HG03439 (cell line): ENCODE data around the gene CD8B2.
"Not testable (repeated sequence)": the region's sequence is repeated elsewhere in the genome, so short reads cannot be mapped to it uniquely, and the experiment has no call there.

ENCODE experiments used
- ATAC-seq: cut with Tn5 transposase; IDR thresholded peaks from one replicate; pipeline ENCODE4 v1.9.1; 2021; ENCODE audit warnings: mild to moderate bottlenecking, moderate library complexity; ENCODE audit not compliant: unreplicated experiment

Gene CD8B2

DNA sequence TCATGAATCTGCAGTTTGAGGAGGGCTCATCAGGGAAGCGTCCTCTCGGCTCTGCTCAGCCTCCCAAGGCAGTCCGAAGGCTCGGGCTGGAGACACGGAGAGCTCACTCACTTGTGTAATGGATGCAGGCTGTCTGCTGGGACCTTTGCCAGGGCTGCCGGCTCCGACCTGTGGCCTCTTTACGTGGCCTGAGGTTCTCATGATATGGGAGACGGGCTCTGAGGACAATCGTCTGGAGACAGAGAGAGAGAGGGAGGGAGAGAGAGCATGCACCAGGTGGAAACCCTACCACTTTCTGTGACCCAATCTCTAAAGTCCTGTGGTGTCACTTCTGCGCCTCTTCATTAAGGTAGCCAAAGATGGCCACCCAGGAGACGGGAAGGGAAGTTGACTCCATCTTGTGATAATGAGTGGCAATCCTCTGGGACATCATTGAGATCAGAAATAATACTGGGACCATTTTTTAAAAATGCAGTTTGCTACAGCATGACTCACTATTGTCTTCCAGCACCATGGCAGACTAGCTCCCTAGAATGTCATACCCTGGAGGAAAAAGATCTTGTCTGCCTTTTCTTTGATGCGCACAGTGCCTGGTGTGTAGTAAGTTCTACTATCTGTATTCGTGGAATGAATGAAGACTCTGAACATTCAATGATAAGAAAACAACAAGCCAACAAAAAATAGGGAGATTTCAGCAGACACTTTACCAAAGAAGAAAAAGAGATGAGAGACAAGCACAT lies 60.2 kb downstream of the CD8B2 start:
- ATAC-seq = no peak

DNA sequence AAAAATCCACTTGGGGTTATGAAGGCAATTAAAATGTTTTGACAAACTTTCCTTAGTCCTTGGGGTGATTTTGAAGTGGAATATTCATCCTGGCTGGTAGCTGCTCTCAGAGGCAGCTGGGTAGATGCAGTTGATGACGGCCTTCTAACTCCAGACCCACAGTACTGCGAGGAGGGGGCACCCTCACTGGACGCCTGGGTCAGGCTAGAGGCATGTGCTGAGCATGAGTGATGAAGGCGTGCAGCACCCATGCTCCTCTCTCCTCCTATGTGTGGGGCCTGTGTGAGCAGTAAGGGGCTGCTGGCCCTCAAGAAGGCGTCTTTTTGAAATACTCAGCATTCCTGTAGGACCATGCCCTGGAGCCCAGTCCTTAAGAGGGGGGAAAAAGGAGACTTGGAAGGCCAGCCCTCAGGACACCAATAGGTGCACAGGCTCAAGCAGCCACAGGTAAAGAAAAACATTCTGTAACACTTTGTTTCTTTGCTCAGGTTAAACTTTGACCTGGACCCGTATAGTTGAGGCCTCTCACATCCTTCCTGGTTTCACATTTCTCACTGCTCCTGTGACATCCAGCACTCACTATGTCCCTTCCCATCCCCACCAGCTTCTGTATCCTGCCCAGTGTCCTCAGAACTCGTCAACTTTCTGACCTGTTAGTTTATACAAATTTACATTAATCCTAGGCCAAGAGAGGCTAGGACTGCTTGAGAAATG lies 64.4 kb downstream of the CD8B2 start:
- no peak for ATAC-seq

DNA sequence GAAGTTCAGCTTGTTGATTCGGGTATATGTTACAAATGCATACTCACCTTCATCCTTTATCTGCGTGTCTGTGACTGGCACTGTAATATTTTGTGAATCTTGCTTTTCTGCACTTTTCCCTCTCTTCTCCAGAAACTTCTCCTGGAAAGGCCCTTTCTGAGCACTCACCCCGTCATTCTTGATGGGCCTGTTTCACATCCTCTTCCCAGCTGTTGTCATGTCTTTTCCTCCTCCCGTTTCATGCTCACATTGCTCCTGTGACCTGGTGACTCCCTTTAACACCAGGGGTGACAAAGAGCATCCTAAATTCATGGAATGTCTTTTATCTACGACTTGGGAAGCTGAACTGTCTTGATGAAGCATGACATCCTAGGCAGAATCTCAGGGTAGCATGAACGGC lies 65.8 kb downstream of the CD8B2 start:
- ATAC-seq = no peak

DNA sequence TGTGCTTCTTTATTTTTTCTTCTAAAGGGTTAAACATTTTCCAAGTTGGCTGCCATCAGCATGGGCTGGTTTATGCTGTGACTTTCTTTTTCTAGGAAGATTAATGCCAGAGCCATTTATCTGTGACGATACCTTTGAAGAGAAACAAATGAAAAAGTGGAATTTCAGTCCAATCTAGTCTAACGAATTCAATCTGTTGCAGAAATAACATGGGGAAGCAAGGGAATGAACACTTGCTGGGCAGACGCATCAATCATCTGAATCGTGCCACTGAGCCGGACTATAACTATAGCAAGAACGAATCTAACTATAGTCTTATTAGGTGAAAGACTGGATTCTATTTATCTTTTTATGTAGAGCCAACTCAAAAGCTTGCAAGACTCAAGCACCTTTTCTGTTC lies 66.2 kb downstream of the CD8B2 start:
- ATAC-seq = no peak

DNA sequence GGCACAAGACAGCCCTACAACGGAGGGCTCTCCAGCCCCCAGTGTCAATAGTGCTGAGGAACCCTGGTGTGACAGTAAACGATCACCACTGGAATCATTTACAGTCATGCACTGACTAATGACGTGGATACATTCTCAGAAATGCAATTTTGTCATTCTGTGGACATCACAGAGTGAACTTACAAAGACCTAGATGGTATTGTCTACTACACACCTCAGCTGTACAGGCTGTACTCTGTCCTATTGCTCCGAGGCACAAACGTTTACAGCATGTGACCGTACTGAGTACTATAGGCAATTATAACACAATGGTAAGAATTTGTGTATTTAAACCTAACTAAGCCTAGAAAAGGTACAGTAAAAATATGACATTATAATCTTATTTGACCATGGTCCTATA lies 67.2 kb downstream of the CD8B2 start:
- ATAC-seq = no peak

DNA sequence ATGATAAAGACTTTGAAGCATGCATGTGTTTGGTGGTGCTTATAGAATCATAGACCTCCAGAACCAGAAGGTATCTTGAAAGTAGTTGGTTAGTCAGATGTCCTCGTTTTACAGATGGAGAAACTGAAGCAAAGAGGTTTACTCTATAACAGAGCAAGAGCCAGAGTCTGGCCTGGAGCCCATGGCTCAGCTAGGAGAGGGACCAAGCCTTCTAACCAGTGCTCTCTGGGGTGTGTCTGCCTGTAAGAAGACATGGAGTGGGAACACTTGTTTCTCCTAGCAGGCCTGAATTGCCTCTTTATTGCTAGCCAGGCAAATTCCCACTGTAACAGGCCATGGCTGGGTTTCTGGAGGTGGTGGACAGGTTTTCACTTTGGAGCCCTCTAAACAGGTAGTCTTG lies 67.9 kb downstream of the CD8B2 start:
- no peak for ATAC-seq

DNA sequence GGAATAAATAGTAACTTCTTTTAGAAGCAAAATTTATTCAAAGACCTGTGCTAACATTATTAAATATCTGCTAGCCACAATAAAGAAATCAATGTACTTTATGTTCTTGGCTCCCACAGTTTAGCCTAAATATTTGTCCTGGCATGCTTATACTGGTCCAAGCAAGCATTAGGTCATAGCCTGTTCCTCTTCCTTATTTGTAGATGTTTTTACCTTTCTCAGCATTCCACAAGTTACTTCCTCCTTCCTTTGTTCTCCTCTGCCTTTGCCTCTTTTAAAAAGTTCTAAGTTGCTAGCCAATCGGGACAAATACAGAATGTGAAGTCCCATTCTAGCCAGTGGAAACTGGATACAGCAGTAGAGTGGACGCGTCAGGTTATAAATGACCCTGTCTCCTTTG lies 72.6 kb downstream of the CD8B2 start:
- ATAC-seq = not testable (repeated sequence)

DNA sequence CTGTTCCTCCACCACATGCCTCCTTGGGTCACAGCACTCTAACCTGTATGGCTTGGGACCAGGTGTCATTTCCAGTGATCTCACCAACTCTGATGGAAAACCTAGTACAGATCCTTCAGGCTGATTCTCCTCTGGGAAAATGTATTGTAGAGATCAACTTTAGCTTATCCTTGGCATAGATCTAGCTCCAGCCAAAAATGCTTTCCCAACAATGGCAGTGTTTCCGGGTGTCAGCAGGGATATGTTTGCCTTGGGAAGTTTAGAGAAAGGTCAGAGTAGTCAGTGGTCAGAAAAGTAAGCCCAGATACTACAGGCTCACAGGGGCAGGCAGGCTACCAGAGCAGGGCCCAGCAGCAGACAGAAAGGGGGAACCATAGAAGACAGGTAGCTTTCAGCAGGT lies 73.6 kb downstream of the CD8B2 start:
- ATAC-seq = no peak

DNA sequence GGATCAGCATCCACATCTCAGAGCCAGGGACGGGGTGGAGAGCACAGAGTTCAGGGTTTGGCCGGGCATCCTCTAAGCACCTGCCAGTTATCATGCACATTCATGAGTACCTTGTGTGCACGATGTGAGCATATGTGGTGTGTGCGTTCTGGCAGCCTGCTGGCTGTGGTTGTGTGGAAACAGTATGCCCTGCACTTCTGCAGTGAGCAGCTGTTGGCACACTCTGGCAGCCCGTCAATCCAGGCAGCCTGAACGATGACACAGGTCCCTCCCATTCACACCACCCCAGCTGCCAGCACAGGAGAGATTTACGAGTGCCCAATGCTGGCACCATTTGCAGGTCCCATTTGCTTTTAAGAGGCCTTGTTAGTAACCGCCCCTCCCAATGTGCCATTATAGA lies 74.2 kb downstream of the CD8B2 start:
- no peak for ATAC-seq

DNA sequence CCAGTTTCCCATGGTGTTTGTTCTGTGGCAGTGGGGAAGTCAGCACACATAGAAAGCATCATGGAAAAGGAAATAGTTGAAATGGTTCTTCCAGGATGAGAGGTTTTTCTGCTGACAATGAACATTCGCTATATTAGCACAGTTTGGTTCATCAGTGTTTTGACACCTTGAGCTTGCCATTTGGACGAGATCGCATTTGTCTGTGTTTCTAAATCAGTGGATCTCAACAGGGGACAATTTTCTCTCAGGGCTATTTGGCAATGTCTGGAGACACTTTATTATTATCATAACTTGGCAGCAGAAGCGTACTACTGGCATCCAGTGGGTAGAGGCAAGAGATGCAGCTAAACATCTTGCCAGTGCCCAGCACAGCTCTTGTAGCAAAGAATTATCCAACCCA lies 74.6 kb downstream of the CD8B2 start:
- ATAC-seq = no peak

DNA sequence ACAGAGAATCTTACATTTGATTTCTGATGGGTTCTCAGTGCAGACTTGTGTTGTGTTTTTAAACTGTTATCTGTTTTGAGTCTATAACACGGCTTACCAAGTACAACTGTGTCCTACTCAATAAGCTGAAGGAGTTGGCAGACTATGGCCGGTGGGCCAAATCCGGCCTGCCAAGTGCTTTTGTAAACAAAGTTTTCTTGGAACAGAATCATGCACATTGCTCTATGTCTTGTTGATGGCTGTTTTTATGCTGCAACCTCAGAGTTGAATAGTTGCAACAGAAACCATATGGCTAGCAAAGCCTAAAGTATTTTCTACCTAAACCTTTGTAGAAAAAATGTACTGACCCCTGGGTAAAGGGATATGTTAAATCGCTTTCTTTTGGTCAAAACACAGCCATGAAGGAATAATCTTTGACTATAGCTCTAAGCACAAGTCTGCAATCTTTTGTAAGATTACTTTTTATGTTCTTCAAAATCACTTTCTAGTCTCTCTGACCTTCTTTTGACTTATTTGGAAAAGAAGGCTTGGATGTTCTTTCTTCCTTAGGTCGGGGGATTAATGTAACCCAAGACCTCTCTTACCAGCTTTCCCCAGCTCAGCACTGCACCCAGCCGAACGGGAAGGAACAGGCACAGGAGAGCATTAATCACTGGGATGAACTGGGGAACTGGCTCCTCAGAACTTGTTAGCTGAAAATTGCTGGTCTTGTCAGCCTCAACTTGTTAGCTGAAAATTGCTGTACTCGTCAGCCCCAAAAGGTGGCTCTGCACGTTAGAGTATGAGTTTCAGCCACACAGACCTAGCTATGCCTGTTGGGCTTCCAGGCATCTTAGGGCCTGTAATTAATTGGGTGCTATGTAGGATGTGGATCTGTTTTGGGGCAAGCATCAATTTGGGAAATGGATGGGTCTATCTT lies 75.4 kb downstream of the CD8B2 start:
- ATAC-seq = no peak

DNA sequence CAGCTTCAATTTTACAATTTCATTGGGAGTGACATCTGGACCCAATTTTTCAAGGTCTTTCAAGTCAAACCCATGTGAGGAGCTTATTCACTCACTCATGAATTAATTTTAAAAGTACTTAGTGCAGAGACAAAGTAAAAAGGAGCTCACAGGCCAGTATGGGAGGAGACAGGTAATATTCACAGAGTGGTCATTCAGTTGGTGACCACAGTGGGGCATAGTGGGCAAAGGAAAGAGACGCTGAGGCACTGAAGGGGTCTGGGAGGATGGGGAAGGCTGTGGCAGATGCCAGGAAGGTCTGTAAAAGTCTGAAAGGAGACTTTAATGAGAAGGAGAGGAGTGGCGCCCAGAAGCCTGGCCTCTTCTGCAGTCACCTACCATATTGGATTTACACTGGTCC lies 76.0 kb downstream of the CD8B2 start:
- no peak for ATAC-seq

DNA sequence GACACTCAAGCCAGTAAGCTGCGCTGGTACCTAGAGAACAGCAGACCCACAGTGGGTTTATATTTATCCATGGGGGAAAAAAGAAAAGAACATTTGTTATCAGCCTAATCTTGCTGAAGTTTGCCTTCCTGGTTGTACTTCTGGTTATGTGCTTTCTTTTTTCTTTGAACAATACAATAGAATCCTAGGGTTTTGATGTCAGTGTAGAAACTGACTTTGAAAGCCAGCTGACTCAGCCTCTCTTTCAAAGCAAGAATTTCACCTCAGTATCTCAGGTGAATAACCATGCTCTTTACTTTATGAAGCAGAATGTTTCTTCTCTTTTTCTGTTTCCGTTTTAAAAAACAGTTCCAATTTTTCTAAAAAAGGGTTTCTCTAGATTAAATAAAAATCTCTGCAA lies 78.4 kb downstream of the CD8B2 start:
- ATAC-seq = no peak

DNA sequence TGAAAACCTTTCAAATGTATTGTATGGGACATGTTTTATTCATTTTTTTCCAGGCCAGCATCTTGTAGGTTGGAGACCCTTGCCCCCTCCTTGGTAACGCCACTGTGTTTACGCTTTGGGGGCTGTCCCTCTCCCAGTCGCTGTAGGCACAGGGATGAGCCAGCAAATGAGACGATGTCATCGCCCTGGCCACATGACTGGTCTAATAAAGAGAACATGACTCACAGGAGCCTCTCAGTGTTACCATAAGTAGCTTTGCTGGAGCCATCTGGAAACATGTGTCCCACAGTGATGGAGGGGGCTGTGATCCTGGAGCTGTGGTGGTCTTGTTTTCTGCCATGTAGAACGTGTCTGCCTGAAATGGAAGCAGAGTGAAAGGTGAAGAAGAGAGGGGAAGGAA lies 78.9 kb downstream of the CD8B2 start:
- ATAC-seq = no peak

DNA sequence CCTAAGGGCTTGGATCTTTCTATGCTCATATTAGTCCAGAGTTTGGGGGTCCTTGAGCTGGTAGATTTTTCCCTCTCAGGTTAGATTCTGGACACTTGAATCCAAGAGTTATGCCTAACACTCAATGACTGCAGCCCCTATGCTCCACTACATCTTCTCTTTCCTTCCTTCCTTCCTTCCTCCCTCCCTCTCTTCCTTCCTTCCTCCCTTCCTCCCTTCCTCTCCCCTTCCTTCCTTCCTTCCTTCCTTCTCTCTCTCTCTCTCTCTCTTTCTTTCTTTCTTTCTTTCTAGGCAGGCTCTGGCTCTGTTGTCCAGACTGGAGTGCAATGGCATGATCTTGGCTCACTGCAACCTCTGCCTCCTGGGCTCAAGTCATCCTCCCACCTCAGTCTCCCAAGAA lies 79.3 kb downstream of the CD8B2 start:
- ATAC-seq = not testable (repeated sequence)

DNA sequence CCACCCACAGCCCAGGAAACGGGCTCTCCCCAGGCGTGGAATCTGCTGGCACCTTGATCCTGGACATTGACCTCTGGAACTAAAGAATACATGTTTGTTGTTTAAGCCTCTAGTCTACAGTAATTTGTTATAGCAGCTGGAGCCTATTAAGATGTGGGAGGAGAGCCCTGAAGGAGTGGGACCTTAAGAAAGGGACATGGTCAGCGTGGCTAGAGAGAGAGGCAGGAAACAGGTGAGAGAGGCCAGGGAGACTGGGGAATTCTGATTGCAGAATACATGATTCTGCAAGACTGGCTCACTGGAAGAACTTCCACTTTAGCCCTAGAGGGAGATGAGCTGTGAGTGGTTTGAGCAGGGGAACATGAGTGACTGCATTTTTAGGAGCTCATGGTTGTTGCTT lies 83.2 kb downstream of the CD8B2 start:
- ATAC-seq = no peak
